Stimulated activated CD4-positive, alpha-beta T cell treated with anti-CD3 and anti-CD28 coated beads, Interleukin-4, amount 100 ng/mL, for 24 hours (primary cell): ENCODE data around the gene METTL26.

ENCODE experiments used
- DNase-seq: peaks from one replicate; pipeline ENCODE4 v3.0.0-alpha.2; 2020

The METTL26 gene

DNA sequence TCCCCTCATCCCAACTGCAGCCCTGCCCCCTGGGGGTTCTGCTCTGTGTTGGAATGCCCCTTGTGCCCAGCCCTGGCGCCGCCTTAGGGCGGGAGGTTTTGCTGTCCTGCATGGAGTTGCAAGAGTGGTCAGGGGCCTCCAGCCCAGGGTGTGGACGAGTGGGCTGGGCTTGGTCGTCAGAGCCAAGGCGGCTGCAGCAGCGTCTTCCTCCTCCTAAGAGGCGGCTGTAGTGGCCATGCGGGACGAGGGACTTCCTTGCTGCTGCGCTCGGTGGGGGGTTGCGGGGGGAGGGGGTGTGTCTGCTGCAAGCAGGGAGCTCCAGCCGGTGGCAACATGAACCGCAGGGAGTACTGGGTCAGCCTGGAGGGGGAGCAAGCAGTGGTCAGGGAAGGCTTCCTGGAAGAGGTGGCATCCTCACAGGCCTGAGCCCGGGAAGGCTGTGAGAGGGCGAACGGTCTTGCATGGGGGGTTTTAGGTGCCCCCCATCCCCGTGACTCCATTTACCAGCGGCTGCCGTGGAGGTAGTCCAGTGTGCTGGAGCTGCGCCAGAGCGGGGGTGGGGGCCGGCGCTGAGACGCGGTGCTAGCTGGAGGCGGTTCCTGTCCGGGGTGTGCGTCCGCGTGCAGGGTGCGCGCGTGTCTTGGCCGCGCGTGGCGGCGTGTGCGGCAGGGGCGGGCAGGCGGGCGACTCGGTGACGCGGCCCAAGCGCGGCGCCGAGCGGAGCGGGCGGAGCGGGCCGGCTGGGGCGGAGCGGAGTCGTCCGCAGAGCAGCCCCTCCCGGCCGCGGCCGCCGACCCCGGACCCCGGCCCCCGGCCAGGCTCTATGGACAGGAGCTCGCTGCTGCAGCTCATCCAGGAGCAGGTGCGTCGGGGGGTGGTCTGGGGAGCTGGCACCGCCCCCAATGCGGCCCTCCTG is 39.1 kb upstream of the METTL26 start, which contains the start of gene RHBDL1:
RHBDL1 (plus strand) TSS at position 704 of the 916 bp plus-strand sequence; CDS start at position 824, 120 bp downstream.
- no peak for DNase-seq

DNA sequence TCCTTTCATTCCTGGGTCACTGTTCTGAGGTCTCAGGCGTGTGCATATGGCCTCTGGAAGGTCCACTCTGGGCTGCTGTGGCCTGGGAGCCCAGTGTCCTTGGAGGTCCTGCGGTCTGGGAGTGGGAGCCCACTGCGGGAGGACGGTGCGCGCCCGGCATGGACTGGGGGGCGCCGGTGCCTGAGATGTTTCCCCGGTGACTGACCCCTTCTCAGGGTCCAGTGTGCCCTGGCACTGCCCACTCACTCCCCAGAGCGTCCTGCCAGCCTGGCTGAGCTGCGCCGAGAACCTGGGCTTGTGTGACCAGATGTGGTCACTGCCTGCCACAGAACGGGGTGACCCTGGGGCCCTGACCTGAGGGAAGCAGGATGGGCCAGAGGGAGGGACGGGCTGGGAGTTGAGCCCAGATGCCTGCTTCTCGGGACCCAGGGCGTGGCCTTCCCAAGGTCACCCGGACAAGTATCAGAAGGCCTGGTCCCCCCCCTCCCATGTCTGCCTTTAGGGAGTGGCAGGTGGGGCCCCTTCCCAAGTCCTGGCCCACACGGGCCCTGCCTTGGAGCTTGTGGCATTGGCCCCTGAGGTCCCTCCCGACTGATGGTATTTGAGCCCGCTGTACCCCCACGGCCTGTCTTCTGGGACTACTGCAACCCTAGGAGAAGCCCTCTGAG is 38.2 kb upstream of the METTL26 start:
- no peak for DNase-seq

DNA sequence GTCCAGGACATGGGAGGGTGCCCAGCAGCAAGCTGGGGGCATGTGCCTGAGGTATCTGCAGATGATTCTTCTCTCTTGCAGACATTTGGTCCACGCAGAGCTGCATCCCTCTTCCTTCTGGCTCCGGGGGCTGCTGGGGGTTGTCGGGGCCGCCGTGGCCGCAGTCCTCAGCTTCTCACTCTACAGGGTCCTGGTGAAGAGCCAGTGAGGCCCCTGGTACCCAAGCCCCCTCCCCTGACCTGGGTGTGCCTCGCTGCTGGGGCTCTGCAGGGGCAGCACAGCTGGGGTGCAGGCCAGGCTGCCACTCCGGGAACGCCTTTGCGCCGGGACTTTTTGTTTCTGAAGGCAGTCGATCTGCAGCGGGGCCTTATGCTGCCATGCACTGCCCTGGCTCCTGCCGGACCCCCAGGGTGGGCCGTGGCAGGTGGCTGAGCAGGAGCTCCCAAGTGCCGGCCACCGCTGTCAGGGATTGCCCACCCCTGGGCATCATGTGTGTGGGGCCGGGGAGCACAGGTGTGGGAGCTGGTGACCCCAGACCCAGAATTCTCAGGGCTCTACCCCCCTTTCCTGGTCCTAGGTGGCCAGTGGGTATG is 37.4 kb upstream of the METTL26 start:
- no peak for DNase-seq

DNA sequence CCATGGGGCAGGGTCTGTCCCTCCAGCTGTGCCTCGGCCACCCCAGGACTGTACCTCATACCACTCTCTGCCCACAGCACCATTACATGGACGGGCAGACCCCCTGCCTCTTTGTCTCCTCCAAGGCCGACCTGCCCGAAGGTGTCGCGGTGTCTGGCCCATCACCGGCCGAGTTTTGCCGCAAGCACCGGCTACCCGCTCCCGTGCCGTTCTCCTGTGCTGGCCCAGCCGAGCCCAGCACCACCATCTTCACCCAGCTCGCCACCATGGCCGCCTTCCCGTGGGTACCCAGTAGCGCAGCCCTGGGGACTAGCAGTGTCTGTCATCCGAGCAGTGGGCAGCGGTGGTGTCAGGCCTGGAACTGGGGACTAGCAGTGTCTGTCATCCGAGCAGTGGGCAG is 36.7 kb upstream of the METTL26 start:
- no peak for DNase-seq

DNA sequence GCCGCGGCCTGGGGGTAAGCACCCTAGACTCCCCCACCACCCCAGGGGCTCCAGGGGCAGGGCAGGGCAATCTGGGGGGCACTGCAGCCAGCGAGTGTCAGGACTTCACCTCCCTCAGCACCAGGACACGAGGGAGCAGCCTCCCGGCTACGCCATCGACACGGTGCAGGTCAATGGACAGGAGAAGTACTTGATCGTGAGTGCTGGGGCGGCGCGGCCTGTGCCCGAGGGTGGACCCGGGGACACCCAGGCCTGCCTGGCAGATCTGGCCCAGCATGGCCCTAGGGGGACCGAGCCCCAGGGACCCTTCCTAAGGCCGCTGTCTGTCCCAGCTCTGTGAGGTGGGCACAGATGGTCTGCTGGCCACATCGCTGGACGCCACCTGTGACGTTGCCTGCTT is 36.3 kb upstream of the METTL26 start:
- no peak for DNase-seq

DNA sequence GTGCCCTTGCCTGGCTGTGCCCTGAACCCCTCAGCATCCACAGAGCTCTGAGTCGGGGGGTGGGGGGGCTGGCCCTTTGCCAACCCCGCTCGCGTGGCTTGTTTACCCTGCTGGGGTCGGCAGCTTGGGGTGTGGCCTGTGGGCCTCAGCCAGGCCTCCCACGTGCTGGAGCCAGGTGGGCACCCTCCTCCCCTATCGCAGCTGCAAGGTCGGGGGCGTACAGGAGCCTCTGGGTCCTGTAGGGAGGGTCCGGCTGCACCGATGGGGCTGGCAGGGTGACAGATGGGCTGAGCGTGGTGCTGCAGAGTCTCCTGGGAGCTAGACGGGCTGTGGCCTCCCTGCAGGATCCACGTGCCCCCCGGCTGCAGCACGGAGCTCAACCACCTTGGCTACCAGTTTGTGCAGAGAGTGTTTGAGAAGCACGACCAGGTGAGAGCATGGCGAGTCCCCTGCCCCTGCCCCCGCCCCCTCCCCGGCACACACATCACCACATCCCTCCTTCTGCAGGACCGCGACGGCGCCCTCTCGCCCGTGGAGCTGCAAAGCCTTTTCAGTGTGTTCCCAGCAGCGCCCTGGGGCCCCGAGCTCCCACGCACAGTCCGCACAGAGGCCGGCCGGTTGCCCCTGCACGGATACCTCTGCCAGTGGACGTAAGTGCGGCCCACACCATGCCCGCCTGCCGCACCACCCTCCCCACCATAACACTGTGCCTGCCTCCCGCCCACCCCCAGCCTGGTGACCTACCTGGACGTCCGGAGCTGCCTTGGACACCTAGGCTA is 35.4 kb upstream of the METTL26 start:
- no peak for DNase-seq

DNA sequence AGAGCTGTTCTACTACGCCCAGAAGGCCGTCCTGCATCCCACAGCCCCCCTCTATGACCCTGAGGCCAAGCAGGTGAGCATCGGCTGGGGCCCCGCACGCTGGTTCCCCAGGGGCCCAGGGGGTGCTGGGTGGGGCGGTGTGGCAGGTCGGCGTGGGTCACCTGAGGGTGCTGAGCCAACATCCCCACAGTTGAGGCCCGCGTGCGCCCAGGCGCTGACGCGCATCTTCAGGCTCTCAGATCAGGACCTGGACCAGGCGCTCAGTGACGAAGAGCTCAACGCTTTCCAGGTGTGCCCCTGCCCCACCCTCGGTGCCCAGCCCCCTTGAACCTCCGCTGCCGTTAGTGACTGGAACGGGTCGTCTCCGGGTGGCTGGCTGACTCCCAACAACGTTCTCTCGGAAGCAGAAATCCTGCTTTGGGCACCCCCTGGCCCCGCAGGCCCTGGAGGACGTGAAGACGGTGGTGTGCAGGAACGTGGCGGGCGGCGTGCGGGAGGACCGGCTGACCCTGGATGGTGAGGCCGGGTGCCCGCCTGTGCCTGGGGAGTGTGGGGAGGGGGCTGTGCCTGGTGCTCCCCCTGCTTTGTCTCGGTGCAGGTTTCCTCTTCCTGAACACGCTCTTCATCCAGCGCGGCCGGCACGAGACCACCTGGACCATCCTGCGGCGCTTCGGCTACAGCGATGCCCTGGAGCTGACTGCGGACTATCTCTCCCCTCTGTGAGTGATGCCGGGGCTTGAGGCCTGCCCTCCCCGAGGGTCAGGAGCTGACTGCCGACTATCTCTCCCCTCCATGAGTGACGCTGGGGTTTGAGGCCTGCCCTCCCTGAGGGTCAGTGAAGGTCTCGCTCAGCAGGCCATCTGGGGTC is 34.6 kb upstream of the METTL26 start:
- DNase-seq: no peak

DNA sequence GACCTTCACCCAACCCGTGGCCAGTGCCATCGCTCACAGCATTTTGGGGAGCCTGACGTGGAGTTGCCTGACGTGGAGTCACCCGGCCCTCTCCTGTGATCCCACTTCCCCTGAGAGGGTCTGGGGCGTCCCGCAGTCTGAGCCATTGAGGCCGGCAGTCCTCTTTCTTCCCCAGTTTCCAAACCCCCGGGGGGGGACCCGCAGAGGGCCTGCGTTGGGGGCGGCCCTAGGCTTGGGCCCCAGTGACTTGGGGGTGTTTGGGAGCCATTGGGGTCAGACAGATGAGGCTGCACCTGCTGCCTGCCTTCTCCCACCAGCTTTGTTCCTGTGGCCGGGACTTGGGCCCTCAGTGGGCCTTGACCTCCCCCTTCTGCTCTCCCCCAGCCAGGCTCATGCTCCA is 33.6 kb upstream of the METTL26 start:
- DNase-seq: no peak

DNA sequence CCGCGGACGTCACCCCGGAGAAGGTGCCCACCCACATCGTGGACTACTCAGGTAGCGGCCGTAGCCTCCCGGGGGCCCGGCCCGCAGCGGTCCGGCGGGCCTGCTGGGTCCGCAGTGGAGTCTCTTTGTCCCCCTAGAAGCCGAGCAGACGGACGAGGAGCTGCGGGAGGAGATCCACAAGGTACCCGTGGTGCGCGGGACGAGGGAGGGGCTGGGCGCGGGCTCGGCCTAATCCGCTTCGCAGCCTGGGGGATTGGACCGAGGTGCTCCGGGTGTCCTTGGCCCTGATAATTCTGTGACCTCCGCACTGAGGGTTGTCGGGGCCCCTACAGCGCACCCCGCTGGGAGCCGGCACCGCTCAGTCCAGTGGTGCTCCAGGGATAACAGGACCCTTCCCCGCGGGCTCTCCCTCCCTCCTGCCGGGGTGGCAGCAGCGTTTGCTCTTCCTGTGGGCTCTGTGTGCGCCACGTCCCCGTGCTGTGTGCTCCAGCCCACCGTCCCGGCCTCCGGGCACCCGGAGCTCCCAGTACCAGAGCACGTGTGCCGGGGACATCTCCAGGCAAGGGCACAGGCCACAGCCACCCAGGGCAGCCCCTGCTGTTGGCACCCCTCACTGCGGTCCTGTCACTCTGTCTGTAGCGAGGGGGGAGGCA is 32.5 kb upstream of the METTL26 start:
- no peak for DNase-seq

DNA sequence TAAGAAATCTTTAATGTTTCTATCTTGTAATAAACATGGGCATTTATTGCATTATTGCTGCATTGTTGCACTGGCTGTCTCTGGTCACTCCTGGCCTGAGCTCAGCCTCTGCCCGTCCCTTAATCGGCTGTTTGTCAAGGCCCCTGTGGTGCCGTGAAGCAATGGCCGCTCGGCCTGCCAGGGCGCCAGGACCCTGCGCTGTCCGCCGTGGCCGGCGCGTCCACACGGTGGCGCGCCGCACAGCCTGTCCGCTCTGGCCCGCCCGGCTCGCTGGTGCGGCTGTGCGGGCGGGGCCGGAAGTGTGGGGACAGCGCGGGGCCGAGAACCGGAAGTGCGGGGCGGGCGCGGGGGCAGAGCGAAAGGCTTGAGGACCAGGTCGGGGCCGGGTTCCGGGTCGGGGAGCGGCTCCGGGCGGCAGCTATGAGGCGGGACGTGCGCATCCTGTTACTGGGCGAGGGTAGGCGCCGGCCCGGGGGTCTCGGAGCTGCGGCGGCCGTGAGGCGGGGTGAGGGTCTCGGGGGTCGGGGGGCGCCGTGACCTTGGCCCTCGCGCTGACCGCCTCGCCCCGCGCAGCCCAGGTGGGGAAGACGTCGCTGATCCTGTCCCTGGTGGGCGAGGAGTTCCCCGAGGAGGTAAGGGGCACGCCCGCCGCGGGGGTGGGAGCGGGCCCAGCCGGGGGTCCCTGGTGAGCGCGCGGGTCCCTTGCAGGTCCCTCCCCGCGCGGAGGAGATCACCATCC is 31.8 kb upstream of the METTL26 start, which contains the start of gene RHOT2:
RHOT2 (plus strand) TSS at position 353 of the 739 bp plus-strand sequence; CDS start at position 421, 68 bp downstream.
- peak; percentile 94 for DNase-seq

DNA sequence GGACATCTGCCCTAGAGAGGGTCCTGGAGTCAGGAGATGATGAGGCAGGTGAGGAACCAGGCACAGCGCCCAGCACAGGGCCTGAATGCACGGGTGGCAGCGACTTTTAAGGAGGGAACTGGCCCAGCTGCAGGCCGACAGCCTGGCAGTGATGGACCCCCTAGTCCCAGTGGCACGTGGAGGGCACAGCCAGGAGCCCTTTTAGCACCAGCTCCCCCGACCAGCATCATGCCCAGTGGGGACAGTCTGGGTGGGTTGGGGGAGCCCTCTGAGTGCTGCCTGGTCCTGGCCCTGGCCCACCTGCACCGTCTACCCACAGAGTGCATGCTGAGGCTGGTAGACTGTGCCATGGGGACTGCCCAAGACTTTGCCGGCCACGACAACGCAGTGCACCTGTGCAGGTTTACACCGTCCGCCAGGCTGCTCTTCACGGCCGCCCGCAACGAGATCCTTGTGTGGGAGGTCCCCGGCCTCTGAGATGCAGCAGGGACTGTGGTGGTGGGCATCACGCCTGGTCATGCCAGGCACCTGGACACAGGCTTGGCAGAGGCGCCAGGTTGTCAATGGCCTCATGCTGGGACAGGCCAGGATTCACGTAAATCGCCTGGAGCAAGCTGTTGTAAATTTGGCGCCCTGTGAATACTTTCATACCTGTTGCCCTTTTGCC is 31.1 kb upstream of the METTL26 start:
- no peak for DNase-seq

DNA sequence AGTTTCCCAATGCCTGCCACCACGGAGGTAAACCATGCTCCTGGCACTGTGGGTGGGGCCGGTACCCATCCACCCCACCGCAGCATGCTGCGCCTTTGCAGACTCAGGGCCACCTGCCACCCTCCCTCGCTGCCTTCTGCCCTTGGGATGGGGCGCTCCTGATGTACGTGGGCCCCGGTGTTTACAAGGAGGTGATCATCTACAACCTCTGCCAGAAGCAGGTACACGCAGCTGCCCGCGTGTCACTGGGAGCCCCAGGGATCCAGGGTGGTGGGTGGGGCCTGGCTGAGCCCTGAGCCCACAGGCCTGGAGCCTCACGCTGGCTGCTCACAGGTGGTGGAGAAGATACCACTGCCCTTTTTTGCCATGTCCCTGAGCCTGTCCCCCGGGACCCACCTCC is 30.5 kb upstream of the METTL26 start:
- DNase-seq: no peak

DNA sequence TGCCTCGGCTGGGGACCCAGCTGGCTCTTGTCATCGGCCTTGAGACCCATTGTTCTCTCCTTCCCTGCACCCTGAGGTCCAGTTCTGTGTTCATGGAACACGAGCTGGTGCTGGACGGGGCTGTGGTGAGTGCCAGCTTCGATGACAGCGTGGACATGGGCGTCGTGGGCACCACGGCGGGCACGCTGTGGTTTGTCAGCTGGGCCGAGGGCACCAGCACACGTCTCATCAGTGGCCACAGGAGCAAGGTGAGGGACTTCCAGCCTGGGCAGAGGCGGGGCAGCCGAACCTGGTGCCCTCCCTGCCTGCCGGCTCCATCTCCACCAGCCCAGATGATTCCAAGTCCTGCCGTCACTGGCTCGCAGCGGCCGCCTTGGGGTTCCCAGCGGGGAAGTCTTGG is 26.5 kb upstream of the METTL26 start:
- no peak for DNase-seq

DNA sequence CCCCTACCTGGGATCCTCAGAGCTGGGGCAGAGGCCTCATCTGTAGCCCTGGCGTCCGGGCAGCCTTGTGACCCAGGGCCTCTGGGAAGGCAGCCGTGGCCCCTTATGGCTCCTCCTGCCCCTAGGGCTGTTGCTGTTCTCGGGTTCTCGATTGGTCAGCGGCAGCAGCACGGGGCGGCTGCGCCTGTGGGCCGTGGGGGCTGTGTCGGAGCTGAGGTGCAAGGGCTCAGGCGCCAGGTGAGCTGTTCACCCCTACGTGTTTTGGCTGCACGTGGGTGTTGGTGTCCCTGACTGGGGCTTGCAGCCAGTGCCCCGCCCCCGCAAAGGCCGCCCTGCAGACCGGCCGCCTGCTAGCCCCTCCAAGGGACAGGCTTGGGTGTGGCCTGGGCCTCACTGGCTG is 26.0 kb upstream of the METTL26 start:
- DNase-seq: no peak

DNA sequence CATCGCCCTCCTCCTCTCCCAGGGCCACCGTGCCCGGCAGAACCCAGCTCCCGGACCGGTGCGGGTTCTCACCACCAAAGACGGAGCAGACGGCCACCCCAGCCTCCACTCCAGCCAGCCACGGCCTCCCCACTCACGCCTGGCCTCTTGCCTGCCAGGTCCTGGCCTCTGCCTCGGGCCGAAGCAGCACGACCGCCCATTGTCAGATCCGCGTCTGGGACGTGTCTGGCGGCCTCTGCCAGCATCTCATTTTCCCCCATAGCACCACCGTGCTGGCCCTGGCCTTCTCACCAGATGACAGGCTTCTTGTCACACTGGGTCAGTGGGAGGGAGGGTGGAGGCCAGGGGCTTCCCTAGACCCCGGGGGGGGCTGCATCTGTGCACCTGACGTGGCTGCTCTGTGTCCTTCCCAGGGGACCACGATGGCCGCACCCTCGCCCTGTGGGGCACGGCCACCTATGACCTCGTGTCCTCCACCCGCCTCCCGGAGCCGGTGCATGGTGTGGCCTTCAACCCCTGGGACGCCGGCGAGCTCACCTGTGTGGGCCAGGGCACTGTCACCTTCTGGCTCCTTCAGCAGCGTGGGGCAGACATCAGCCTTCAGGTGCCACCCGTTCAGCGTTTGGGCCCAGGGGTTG is 25.2 kb upstream of the METTL26 start:
- no peak for DNase-seq

DNA sequence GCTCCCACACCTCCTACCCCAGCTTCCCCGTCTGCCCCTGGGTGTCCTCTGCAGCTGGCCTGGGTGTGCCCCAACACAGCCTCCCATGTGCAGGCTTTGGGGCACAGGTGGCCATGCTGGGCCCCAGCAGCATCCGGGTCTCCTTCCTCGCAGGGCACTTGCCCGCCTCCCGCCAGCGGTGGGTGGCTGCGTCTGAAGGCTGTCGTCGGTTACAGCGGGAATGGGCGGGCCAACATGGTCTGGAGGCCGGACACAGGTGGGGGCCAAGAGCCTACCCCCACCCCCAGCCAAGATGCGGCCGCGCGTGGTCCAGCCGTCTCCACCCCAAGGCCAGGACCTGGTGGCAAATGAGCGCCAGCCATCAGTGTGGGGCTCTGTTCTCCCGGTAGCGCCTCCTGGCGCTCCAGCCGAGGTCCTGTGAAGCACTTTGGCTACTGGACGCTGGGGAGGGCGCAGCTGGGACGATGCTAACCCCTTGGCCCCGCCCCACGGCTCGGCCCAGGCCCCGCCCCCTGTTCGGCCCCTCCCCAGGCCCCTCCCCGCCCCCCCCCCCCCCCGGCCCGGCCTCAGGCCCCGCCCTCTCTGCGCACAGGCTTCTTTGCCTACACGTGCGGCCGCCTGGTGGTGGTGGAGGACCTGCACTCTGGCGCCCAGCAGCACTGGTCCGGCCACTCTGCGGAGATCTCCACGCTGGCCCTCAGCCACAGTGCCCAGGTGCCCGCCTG is 24.5 kb upstream of the METTL26 start:
- DNase-seq: peak; percentile 68

DNA sequence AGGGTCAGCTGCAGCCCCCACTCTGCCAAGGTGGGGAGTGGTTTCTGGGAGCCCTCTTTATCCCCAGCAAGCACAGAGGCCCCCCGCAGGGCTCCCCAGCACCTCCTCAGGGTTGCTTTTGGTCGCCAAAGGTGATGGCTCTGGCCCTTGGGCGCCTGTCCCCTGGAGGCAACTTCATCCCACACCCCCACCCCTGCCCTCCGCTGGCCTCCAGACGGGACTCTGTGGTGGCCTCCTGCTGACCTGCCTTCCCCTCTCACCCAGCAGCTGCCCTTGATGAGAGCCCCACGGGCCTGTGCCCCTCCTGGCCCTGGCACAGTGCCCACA is 24.0 kb upstream of the METTL26 start:
- DNase-seq: no peak

DNA sequence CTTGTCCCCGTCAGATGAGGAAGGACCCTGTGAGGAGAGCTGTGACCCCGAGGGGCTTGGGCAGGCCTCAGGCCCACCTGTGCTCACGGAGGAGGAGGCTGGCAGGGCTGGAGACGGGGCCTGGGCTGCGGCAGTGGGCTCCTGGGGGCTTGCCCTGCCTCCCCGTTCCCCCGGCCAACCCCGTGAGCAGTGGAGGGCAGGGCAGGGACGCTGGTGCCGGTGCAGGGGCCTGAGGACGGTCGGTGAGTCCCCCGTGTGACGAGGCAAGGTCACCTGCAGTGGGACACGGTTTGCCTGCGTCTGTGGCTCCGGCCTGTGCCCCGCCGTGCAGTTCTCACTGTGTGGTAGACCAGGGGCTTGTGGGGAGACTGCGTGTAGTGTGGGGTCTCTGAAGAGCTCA is 23.5 kb upstream of the METTL26 start:
- no peak for DNase-seq
